ENCODE data around the gene DAB1. TPM values are rescaled to one million over a fixed set of nuclear protein-coding genes. Genes with fewer than 3 reads are reported as not detected.

DAB1 gene
- total and polyA plus RNA-seq, 2 of the 8 experiments (the other 6 are each of a cell fraction or from before 2014, with no cell fraction given): 4.4 to 11.8 TPM

GRCh38 chr1:57329937-57330336, 93.9 kb downstream of the DAB1 start:
- 81% methylated on average over 1 of the region's 1 CpG; no CpG with 5 or more reads in 1 of the 2 experiments for WGBS, 2 experiments (ENCODE audit: extremely low coverage in 1 of 2, insufficient coverage in 1 of 2, insufficient read length in 1 of 2, insufficient replicate concordance in 2 of 2, low coverage in 1 of 2, low lambda C conversion rate in 2 of 2, missing lambda C conversion rate in 1 of 2)
- Histone ChIP-seq H3K14ac (ENCODE audit: insufficient read length) (no peak overlapping the region), H3K56ac (replicated peaks; ENCODE audit: insufficient read length, low read depth, low read length) (no peak overlapping the region), H2BK5ac (ENCODE audit: low read depth, low read length) (no peak overlapping the region), H3K36me3 (ENCODE audit: control insufficient read depth in 2 of 4, insufficient read depth in 4 of 4, low read length in 3 of 4) (no peaks in the 10 kb centered on the region), H2AFZ (ENCODE audit: low read length) (no peak overlapping the region), H3K23me2 (ENCODE audit: low read depth, low read length) (no peaks in the 10 kb centered on the region), H4K91ac (replicated peaks; ENCODE audit: insufficient read length, low read length) (no peak overlapping the region), H3K4me3 (ENCODE audit: extremely low read depth in 1 of 4, insufficient read depth in 2 of 4, low read depth in 3 of 4, low read length in 4 of 4) (no peak overlapping the region), H3K23ac (ENCODE audit: insufficient read length) (no peak overlapping the region), H3K27me3 (replicated peaks in 1 of 4; ENCODE audit: control insufficient read depth in 3 of 4, extremely low read depth in 1 of 4, insufficient read depth in 3 of 4, low read length in 3 of 4) (no peaks in the 10 kb centered on the region), H3K27ac (ENCODE audit: low read depth, low read length) (no peak overlapping the region), H3K9ac (replicated peaks in 1 of 4; ENCODE audit: extremely low read depth in 1 of 4, low read depth in 3 of 4, low read length in 3 of 4) (no peak overlapping the region), H4K8ac (ENCODE audit: extremely low read depth, insufficient read depth, low read length) (no peak overlapping the region), H4K5ac (ENCODE audit: insufficient read length, low read depth, low read length) (no peak overlapping the region), H2BK15ac (ENCODE audit: low read length) (no peak overlapping the region), H3K79me2 (ENCODE audit: control insufficient read depth in 1 of 2, insufficient read depth in 2 of 2, low read length in 2 of 2) (no peaks in the 10 kb centered on the region), H3K4me2 (ENCODE audit: insufficient read depth in 1 of 2, low read depth in 2 of 2, low read length in 2 of 2) (no peak overlapping the region), H2BK12ac (ENCODE audit: low read depth, low read length) (no peak overlapping the region), H3K79me1 (ENCODE audit: low read depth, low read length) (no peaks in the 10 kb centered on the region), H4K20me1 (replicated peaks in 1 of 2; ENCODE audit: control insufficient read depth in 1 of 2, insufficient read depth in 2 of 2, low read length in 2 of 2) (no peaks in the 10 kb centered on the region), H2BK20ac (ENCODE audit: low read length) (no peak overlapping the region), H3K9me3 (ENCODE audit: insufficient read depth in 2 of 2, low read depth in 1 of 2, low read length in 1 of 2) (no peaks in the 10 kb centered on the region), H3K4ac (replicated peaks; ENCODE audit: insufficient read length, low read depth, low read length) (no peak overlapping the region), H2BK120ac (replicated peaks; ENCODE audit: low read depth, low read length) (no peak overlapping the region), H2AK5ac (ENCODE audit: low read depth, low read length) (no peak overlapping the region), H3K18ac (ENCODE audit: extremely low read depth, low read length) (no peak overlapping the region), H3K4me1 (replicated peaks in 1 of 4; ENCODE audit: control insufficient read depth in 3 of 4, insufficient read depth in 4 of 4, low read length in 3 of 4) (peaks cover 0 to 1% (median 0%) of the 10 kb centered on the region in 4 experiments; a peak in 1 of 7 replicates)
- TF ChIP-seq MAFK (IDR thresholded peaks at IDR 0.05; ENCODE audit: low read depth, low read length) (no peak), HDAC6 (IDR thresholded peaks at IDR 0.05; ENCODE audit: low read depth, low read length) (no peak), POLR2AphosphoS5 (IDR thresholded peaks at IDR 0.05; ENCODE audit: low read depth, low read length) (no peak), NANOG (IDR thresholded peaks at IDR 0.05; ENCODE audit: insufficient read depth, low read depth, low read length, poor library complexity, severe bottlenecking) (no peak), JUND (IDR thresholded peaks at IDR 0.05; ENCODE audit: low read length) (no peak), HDAC2 (IDR thresholded peaks at IDR 0.05; ENCODE audit: borderline replicate concordance in 1 of 2, low read depth in 2 of 2, low read length in 2 of 2) (no peak), GABPA (IDR thresholded peaks at IDR 0.05; ENCODE audit: borderline replicate concordance, insufficient read depth, low read length) (no peak), PHF8 (conservative IDR thresholded peaks at IDR 0.05; ENCODE audit: low read depth, low read length) (no peak), CHD2 (IDR thresholded peaks at IDR 0.05; ENCODE audit: low read length) (no peak), SP1 (IDR thresholded peaks at IDR 0.05; ENCODE audit: low read depth, low read length) (no peak), ASH2L (IDR thresholded peaks at IDR 0.05; ENCODE audit: low read length) (no peak), POU5F1 (IDR thresholded peaks at IDR 0.05; ENCODE audit: low read depth, low read length) (no peak)
- DNase-seq (ENCODE audit: low read depth in 1 of 2, low spot score in 2 of 2): no peak
- no peak for FAIRE-seq
- CTCF ChIA-PET (ENCODE audit: partially characterized antibody): no interaction called here
- POLR2A ChIA-PET (ENCODE audit: partially characterized antibody): interaction anchor here (1.1 kb wide), 1 partner anchor 12 kb away, joined by 5 read pairs; no protein-coding TSS in a partner anchor

Measured in H1 (cell line).